GM12878 (cell line): ENCODE results near the gene ADCY9.

ENCODE experiments used
- FOXM1 ChIP-seq: IDR thresholded peaks from 2 replicates; pipeline ENCODE4 v1.6.1; 2012; ENCODE audit warnings: low read depth, mild to moderate bottlenecking, inconsistent platforms, low read length, moderate library complexity
- NBN ChIP-seq: fragments of 450-650 bp; IDR thresholded peaks from 2 replicates; pipeline ENCODE4 v1.6.1; 2016
- TAF1 ChIP-seq: IDR thresholded peaks from 2 replicates; pipeline ENCODE4 v1.6.1; 2011; ENCODE audit warnings: mild to moderate bottlenecking, low read depth, low read length, borderline replicate concordance

GRCh38 chr16:4009177-4009576 is 107.1 kb downstream of the ADCY9 start:
- TF ChIP-seq NBN (no peak), FOXM1 (no peak), TAF1 (no peak)
